Epithelial cell of umbilical artery (primary cell): ENCODE results near the gene VPS33B. TPM values are rescaled to one million over a fixed set of nuclear protein-coding genes. Genes with fewer than 3 reads are reported as not detected.

Experiments used
- total RNA-seq: library from RNA; depleted of rRNA; stranded (reverse); fragments of >200 nt; gene quantifications from 2 replicates; pipeline ENCODE4 v1.2.3, GENCODE V29; 2014

Gene VPS33B
- total RNA-seq, result 8.8 and 12.7 TPM in 2 replicates

GRCh38 chr15:91022075-91022831 lies at the start of gene VPS33B:
Gene VPS33B, minus strand, starts transcription at chr15:91022594. Its CDS starts 345 bp downstream, at chr15:91022249.

DNA sequence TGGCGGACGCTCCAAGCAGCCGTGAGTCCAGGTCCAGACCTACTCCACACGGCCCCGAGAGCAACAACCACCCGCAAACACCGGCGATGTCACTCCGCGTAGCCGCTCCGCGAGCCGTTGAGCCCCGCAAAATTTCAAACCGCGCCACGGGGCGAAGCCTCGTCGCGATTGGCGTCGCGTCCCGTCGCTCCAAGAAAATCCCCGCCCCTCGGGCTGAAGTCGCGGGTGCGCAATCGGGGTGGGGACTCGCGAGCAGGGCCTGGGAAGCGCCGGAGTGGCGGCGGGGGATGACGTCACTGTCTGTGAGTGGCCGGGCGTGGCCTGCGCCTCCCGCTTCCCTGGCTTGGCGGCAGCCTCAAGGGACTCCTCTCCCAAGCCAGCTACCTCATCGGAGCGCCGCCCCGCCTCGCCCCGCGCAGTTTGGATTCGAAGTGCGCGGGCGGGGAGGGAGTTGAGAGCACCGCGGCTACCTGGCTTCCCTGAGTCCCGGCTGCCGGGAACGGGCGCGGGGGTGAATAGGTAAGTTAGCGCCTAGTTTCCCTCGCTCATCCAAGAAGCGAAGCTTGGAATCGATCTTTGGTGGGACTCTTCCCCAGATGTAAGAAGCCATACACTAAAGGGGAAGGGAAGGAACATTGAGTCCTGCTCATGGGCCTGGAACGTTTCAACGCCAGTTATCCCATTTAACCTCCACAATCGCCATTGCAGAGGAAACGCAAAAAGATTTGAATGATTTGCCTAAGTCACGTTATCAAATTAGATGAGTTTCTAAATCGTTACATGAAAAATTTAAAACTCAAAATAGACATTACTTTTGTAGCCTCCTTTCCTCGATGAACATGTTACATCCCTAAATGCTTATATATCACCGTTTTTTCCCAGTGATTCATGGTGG lies 27.7 kb downstream of the VPS33B start, which contains the start of gene PRC1:
PRC1 (minus strand) TSS at position 119 of the 895 bp plus-strand sequence; CDS start at position 1, 118 bp downstream.

GRCh38 chr15:90954712-90955623 lies 67.4 kb downstream of the VPS33B start, which contains the start of gene RCCD1:
Gene RCCD1, plus strand, starts transcription at chr15:90954884. Its CDS starts 1,851 bp downstream, at chr15:90956735.

Other genes with a start within 250 kb of the VPS33B start
- gene FURIN, start 154.0 kb downstream of the VPS33B start, total RNA-seq, result 56.8 and 90.3 TPM in 2 replicates
- gene FES, start 138.1 kb downstream of the VPS33B start, total RNA-seq, result 73.4 and 103 TPM in 2 replicates
- gene MAN2A2, start 119.3 kb downstream of the VPS33B start, total RNA-seq, result 14.0 TPM in 2 replicates
- gene HDDC3, start 90.0 kb downstream of the VPS33B start, total RNA-seq, result 17.5 and 22.9 TPM in 2 replicates
- gene UNC45A, start 87.3 kb downstream of the VPS33B start, total RNA-seq, result 119 and 151 TPM in 2 replicates
- gene RCCD1, start 67.7 kb downstream of the VPS33B start, total RNA-seq, result 8.8 and 12.5 TPM in 2 replicates
- 160 and 204 TPM in 2 replicates for gene PRC1, start 28.1 kb downstream of the VPS33B start, total RNA-seq
- not detected in 2 replicates for gene SV2B, start 77.7 kb upstream of the VPS33B start, total RNA-seq